NCI-H1105 (cell line): Measurements from ENCODE around the gene AUTS2.

Experiments used
- DNase-seq: peaks from one replicate; lab custom pipeline; 2025; lab: John Stamatoyannopoulos, UW

The AUTS2 gene

DNA sequence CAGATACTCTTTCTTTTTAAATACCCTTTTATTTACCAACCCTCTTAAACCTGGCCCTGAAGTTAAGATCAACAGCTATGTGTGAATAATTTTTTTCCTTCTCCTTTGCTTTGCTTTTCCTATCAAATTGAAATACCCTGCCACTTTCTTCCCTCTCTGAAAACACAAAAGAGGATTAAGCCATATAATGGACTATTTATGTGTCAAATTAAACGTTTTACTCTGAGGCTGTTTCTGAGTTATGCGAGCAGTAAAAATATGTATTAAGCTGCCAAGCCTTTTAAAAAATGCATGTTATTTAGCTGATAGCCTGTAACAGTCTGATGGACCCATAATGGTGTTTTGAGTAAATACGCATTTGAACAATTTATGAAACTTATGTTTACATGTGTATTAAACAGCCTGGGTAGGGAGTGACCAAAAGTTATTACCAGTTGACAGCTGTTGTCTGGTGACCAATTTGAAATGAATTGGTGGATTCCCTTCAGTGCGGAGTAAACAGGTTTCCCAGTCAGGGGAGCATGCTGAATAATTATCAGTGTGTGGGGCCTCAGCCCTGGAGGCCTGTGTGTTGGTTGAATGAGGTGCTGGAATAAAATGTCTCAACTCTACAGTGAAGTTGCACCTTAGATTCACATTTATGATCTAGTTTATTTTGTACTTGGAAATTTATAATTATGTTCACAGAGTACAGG is 89.6 kb downstream of the AUTS2 start:
- no peak for DNase-seq

GRCh38 chr7:69690329-69690728 is 92.1 kb downstream of the AUTS2 start:
- DNase-seq: no peak

GRCh38 chr7:69691327-69691726 is 93.1 kb downstream of the AUTS2 start:
- no peak for DNase-seq

DNA sequence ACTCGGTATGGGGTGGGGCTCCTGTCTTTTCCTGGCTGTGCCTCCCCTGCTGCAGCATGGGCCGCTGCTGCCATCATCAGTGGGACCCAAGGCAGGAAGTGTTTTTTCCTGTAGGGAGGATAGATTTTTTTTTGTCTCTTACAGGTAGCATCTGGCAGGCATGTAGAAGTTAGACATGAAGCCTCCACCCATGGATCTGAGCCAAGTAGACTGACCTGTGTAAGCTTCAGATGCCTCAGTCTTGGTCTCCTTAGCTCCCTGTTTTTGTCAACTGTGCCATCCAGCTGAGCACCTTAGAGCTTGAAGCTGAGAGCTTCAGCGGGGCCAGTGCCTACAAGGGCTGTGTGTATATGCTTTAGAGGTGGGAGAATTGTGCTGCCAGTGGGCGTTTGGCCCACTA is 93.5 kb downstream of the AUTS2 start:
- DNase-seq: no peak

- no peak for DNase-seq
These were observed 94.3 kb downstream of the AUTS2 start for GRCh38 chr7:69692611-69693010.

- no peak for DNase-seq
These were observed 94.8 kb downstream of the AUTS2 start for GRCh38 chr7:69693042-69693441.

- DNase-seq: no peak
These were observed 97.8 kb downstream of the AUTS2 start for GRCh38 chr7:69696054-69696591.

DNA sequence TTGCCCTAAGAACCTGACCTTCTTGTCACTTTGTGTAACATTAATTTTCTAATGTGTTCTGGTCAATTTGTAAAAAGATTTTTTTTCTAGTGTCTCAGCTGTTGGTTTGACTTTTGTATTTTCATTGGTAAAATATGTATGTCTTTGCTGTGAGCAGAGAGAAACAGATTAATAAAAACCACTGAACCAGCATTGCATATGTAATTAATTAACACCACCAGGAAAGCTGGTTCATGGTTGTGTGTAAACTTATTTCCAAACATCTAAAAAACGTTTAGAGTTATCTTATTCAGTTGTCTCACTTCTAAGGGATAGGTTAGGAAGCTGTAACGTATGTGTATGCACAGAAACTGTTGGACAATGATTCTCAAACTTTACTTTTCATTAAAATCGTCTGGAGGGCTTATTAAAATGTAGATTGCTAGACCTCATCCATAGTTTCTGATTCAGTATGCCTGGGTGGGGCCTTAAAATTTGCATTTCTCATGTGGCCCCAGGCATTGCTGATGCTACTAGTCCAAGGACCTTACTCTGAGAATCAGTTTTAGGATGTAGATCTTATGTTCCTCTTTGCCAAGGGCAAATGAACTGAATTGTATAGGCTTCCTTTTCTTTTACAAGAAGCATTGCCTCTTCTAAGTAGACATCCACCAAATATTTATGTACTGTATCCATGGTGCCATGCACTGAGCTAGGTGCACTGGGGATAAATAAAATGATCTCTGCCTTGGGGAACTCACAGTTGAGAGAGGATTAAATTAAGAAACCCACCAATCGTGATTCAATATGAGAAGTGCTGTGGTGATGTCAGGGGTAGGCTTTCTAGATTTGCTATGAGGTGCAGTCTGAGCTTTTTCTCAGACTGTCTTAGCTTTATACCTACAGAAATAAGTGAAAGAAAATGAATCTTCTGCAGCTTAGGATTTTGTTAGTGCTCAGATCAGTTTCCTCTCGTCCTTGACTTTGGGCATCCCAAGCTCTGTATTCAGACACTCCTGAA is 98.7 kb downstream of the AUTS2 start:
- DNase-seq: no peak

DNA sequence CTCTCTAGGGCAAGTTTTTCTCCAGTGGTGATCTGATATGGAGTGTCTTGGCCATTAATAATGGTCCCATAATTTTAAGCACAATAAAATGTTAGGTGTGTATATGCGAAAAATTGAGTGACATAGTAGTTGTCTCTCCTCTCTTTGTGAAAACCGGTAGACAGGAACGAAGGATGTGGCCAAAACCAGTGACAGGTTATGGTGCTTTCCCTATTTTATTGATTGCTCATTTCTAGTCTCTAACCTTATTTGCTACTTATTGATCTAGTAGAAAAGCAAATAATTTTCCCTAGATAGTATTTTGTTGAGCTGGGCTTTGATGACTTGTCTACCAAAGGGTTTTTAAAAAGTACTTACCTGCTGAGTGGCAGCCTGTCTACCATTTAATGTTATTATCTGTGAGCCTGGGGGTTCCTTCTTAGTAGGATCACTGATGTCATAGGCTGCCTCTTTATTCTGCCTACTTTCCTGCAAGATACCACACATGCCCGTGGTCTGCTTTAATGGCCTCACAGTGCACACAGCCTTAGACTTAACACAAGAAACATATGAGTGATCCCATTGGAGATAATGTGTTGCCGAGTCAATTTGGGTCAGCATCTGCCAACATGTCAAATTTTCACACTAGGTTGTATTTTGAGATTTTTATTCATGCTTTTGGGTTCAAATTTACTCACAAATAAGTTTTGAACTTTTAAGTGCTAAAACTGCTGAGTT is 100.0 kb downstream of the AUTS2 start:
- DNase-seq: no peak

DNA sequence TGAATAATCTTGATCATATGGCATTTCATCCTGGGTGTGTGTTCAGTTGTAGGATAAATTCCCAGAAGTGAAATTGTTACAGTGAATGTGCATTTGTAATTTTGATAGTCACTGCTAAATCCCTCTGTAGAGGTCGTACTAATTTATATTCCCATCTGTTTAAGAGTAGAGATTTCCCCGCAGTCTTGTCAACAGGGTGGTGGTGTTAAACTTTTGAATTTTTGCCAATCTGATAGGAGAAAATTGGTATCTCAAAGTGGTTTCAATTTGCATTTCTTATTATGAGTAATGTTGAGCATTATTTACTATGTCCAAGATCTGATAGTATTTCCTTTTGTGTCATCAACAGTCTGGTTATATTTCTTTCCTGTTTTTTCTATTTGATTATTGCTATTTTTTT is 101.7 kb downstream of the AUTS2 start:
- DNase-seq: no peak

DNA sequence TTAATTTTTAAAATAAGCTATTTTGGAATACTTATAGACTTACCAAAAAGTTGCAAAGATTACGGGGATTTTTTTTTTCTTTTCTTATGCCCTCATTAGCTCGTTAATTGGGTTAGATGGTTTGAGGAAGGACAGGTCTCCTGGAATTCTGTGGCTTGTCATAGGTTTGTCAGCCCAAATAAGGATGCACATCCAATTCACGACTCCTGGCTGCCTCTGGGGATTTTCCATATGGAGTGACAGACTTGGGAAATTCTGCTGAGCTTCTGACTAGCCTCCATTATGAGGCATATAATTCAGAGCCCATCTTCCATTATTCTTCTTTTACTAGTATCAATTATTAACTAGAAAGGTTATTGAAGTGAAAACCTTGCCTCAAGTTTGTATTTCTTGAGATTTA is 102.1 kb downstream of the AUTS2 start:
- no peak for DNase-seq

DNA sequence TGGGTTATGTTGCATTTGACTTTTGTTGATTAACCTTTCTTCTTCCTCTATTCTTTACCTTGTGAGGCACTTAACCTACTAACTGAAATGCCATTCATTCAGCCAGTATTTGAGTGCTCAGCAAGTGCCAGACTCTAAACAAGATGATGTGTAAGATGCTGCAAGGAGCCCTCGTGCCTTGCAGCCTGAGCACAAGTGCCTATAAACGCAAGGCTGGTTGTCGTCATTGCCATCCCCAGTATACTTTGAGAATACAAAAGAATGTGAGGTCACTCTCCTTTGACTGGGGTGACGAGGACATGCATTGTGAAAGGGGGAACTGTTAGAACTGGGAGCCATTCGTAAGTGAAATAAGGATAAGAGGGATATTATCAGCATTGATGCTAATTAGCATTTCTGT is 103.0 kb downstream of the AUTS2 start:
- DNase-seq: no peak

DNA sequence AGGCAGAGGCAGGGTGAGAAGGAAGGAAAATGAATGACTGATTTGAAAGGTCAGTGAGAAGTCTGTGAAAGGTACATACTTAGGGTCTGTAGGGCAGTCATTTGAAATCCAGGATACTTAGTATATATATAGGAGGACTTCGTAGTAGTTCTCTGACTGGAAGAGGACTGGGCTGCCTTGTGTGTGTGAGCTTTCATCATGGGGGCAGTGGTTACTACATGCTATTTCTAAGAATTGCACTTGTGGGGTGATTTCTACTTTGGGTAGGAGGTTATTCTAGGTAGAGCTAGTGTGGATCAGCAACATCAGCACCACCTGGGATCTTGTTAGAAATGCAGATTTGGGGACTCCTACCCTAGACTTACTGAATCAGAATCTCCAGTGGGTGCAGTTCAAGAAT is 104.1 kb downstream of the AUTS2 start:
- DNase-seq: no peak

DNA sequence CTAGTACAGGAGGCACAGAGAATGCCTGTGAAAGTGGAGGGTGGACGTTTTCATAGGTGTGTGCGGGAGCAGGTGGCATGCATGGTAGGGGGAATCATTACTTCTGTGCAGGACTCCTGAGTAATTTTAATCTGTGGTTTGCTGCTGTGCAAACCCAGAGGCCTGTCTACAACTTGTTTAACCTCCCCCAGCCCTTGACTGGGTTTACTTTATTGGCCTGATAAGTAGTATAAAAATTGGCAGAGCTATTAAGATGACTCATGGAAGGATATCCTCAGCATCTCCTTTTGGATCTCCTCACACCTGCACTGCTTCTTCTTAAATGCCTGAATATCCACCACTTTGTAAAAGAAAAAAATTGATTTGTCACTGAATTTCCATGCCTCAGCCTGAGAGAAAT is 104.8 kb downstream of the AUTS2 start:
- DNase-seq: no peak

- no peak for DNase-seq
These were observed 107.8 kb downstream of the AUTS2 start for GRCh38 chr7:69706070-69706469.

GRCh38 chr7:69708857-69709256 is 110.6 kb downstream of the AUTS2 start:
- peak; percentile 31 for DNase-seq

- DNase-seq: no peak
These were observed 112.6 kb downstream of the AUTS2 start for GRCh38 chr7:69710768-69711438.

GRCh38 chr7:69714886-69715576 is 116.8 kb downstream of the AUTS2 start:
- DNase-seq: no peak

- DNase-seq: no peak
These were observed 118.9 kb downstream of the AUTS2 start for GRCh38 chr7:69717221-69717620.

DNA sequence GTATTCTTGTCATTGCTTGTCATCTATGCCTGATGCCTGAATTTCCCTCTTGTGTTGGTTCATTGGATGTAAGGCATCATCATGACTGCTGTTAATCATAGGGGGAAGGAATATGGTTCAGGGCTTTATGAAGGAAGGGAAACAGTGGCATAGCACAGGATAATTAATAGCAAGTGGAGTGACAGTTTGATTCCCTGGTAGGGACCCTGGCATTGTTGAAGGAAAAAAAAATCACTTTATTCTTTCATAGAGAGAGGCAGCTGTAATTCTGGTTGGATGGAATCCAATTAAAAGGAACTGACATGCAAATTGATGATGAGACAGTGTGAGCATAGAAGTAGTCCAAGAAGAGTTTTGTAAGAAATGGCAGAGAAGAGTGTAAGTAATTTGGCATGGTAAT is 121.4 kb downstream of the AUTS2 start:
- DNase-seq: peak; percentile 19

GRCh38 chr7:69722843-69723242 is 124.6 kb downstream of the AUTS2 start:
- DNase-seq: no peak
